Stimulated activated CD4-positive, alpha-beta T cell treated with anti-CD3 and anti-CD28 coated beads, TNF-alpha, amount 100 ng/mL, for 48 hours (primary cell): ENCODE measurements around the gene KLC1.

Experiments
- DNase-seq, 3 donors: peaks; one replicate each; pipeline ENCODE4 v3.0.0-alpha.2; 2020; ENCODE audit warnings: low read depth in 3 of 3

KLC1 gene

GRCh38 chr14:103659631-103660030 is 30.6 kb downstream of the KLC1 start:
- DNase-seq: no peak

GRCh38 chr14:103662029-103662428 is 33.0 kb downstream of the KLC1 start:
- DNase-seq: no peak

GRCh38 chr14:103662591-103662990 is 33.6 kb downstream of the KLC1 start:
- DNase-seq: no peak

DNA sequence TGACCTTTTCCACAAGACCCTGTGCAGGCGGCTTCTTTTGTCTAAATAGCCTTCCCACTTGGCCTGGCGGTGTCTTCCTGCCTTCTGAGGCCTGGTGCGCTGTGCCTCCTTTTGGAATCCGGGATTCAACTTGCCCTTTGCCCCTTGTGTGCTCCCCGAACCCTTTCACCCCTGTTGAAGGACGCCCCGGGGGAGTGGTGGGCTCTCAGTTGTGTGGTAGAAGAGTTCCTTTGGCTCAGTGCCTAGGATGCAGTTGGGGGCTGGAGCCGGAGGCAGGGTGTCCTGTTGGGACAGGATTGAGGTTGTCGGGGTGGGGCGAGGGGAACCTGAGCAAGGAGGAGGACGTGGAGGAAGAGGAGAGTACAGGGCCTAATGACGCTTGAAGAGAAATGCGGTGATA is 34.5 kb downstream of the KLC1 start:
- DNase-seq: no peak

DNA sequence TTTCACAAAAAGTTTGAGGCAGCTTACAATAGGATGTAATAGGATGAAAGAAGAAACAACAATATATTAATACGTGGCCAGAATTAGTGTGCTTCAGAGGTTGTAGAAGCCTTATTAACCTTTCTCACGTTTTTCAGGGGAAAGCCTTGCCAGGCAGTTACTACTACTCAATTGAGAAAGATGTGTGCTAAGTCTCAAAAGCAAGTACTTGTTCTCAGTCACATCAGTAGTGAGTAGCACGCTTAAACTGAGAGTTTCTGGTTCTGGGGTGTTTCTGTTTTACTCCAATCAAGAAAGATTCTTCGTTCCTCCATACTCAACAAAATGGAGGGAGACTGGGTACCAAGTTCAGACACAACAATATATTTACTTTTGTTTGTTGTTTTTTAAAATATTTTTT is 38.7 kb downstream of the KLC1 start:
- no peak for DNase-seq

- no peak for DNase-seq
Measured at GRCh38 chr14:103668117-103668516, 39.1 kb downstream of the KLC1 start.

DNA sequence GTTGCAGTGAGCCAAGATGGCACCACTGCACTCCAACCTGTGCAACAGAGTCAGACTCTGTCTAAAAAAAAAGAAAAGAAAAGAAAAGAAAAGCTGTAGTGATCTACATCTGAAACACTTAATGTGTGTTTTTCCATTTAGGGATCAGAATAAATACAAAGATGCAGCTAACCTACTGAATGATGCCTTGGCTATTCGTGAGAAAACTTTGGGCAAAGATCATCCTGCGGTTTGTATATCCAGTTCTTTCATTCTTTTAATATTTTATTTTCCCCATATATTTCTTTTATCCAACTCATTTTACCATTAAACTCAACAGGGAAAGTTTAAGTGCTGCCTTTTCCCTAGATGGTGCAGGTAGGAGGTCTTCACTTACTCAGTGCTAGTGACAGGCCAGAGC is 40.4 kb downstream of the KLC1 start:
- DNase-seq: no peak

DNA sequence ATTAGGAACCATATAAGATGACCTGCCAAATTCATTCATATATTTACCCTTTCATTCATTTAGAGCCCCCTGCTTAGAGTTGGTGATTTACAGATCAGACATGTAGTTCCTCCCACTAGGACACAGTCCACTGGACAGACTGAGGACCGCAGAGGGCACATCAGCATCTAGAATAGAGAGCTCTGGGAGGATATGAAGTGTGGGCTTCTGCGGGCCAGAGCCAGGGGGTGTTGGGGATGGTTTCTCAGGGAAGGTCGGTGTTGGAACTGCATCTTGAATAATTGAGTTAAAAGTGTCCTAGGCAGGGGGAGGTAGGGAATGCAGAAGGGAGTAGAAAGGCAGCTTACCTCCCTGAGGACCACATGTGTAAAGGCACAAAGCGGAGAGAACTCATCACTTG is 42.9 kb downstream of the KLC1 start:
- DNase-seq: no peak

GRCh38 chr14:103675957-103676356 is 46.9 kb downstream of the KLC1 start:
- no peak for DNase-seq

DNA sequence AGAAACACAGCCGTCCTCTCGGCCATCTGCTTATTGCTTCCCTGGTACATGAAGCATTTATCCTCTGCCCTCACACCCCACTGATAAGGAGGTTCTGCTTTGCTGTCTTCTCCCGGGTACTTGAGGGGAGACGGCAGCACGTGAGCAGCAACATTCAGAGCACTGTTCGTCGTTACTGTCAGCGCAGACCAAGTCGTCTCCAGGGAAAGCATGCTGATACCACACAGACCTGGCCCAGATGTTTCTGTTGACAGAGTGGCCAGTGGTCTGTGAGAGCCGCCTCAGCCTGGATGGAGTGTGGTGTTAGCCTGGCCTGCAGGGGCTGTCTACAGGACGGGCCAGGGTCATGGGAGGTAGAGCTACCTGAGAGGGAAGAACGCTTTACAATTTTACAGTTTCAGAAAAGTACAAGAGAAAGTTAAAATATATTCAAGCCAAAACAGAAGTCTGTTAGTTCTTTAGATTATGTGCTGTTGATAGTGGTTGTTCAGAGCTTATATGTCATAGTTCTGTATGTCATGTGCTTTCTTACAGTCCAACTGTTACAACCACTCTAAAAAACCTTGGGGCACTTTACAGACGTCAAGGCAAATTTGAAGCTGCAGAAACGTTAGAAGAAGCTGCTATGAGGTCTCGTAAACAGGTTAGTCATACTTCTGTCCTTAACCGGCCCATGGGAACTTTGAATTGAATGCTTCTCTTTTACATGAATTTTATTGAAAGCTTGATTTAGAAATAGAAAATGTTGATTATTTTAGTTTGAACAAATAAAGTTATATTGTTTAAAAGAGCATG is 48.1 kb downstream of the KLC1 start:
- no peak for DNase-seq

DNA sequence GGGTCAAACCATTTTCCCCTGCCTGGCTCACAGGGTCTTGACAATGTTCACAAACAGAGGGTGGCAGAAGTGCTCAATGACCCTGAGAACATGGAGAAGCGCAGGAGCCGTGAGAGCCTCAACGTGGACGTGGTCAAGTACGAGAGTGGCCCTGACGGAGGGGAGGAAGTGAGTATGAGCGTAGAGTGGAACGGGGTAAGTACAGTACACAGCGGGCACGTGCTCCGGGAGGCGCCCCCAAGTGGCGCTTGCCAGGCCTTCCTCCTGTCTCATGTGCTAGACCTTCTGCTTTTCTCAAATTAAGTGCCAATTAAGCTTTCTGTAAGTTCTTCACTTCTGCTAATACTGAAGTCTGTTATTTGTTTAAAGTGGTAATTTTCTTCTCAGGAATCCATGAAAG is 50.3 kb downstream of the KLC1 start:
- DNase-seq: peak in 2 of 3 donors; percentile 12 to 14

DNA sequence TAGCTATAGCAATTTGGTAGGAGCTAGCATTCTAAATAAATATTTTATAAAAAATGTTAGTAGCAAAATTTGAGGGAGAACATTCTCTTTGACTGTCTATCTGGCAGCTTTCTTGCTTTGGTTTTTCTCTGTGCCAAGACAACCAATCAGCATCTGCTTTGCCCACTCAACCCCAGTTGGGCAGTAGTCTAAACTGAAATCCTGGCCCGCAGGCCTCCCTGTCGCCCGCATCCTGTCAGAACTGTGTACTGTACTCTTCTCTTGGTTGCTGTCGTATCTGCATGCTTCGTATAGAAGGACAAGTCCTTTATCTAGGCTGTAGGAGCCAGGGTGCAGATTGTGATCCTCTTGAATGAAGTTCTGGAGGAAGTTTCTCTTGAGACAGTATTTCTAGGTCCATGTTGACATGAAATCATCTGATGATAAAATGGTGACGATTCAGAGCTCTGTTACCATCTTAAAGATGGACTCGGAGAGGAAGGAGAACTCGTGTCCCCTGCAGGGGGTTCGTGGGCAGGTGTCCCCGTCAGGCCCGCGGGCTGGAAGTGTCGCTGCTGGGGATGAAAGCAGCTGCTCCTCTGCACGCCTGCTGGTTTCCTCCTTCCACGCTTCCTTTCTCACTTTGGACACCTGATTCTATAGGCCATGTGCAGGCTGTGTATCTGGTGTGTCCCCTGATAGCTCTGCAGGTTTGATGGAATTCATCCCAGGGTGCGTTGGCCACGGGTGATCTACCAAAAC is 51.6 kb downstream of the KLC1 start:
- DNase-seq: no peak

DNA sequence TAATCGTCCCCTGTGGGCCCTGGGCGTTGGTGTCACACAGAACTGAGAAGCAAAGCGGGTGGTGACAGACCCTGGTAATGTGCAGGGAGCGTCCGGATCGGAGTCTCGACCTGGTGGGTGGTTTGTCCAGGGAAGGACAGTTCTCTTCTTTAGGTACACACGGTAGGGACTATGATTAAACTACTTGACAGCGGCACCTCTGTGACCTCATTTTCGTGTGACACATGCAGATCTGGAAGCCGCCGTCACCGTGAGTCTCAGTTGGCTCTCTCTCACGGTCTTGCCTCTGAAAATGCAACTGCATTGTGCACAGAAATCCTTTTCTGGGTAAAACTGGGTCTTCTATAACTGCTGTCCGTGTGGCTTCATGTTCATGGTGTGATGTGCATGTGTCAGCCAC is 54.1 kb downstream of the KLC1 start:
- no peak for DNase-seq

- DNase-seq: no peak
Measured at GRCh38 chr14:103684471-103684870, 55.5 kb downstream of the KLC1 start.

DNA sequence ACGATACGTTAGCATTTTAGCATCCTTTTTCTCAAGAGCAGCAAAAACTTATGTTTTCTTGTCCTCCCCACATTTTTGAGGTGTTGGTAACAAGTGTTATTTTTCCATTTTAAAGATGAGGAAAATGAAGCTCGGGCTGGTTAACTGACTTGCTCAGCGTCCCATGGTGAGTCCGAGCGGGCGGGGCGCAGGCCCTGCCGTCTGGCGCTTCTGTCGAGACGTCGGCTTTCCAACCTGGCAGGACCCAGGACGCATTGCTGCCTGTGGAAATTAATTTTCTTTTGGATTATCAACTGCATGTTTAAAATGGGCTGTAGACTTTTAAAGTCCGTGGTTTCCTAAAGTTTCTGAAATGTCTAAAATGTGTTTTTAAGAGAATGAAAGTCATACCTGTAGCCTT is 55.9 kb downstream of the KLC1 start:
- no peak for DNase-seq

DNA sequence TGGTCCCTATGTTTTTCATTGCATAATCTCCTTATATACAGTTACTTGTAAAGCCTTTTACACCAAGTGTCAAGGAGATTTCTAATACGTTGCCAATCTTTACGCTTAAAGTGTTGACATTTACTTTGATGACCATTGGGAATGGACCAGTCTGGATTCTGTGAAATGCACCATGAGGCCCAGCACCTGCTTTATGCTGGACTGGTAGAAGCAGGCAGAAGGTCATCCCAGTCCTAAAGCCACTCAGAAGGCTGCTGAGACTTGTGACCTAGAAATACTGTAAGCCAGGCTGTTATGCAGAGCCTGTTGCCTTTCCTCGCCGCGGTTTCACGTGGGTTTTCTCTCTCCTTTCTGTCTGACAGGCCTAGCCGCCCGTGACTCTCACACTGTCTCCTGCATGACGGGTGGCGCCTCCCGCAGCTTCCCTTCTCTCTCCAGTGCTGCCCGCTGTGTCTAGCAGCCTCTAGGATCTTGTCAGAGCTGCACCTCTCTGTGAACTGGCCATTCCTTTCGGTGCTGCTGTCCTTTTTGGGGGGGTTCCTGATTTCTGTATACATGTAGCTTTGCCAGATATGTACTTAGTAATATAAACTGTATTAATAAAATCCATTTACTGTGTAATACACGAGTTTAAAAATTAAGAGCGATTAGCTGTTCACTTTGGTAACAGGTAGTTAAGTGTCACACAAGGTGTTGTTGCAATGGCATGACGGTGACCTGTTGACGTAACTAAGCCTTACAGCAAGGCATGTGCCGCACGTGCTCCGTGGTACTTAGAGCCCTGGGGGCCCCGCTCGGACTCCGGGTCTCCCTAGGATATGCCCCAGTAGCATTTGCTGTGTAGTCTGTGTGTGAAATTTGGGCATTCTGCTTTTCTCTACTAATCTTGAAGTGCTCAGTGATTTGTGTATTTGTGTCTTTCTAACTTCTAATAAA is 56.5 kb downstream of the KLC1 start:
- DNase-seq: no peak

- DNase-seq: no peak
Measured at GRCh38 chr14:103686831-103687485, 57.9 kb downstream of the KLC1 start.

DNA sequence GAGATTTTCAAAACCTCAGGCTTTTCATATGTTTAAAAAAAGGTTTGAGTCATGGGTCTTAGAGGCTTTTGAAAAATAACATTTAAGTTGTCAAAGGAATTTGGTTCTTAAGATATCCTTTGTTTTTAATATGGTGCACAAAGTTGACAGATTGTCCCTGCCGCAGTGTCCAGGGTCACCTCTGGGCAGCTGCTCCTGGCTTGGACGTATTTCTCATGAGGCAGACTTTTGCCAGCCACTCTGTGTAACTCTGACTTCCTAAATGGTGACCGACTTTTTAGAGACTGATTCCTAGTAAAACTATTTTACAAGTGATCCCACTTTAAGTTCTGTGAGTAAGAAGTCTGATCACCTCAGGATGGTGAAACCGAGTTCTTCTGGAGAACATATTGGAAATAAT is 58.7 kb downstream of the KLC1 start:
- no peak for DNase-seq

DNA sequence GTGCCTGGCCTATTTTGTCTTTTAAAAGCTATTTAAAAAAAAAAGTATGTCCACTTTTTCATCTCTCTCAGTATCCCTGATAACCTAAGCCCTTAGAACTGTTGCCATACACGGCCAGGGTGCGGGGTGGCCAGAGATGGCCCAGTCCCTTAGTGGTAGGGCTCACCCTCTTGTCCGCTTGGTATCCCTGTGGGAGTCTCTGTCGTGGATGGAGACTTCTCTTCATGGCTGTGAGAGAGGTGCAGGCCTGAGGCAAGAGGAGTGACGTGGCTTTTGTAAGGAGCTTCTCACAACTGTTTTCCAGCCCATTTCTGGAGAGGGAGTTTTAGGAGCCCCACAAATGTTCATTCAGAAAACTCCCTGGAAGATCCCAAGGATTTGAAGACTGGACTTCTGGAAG is 59.4 kb downstream of the KLC1 start:
- no peak for DNase-seq

DNA sequence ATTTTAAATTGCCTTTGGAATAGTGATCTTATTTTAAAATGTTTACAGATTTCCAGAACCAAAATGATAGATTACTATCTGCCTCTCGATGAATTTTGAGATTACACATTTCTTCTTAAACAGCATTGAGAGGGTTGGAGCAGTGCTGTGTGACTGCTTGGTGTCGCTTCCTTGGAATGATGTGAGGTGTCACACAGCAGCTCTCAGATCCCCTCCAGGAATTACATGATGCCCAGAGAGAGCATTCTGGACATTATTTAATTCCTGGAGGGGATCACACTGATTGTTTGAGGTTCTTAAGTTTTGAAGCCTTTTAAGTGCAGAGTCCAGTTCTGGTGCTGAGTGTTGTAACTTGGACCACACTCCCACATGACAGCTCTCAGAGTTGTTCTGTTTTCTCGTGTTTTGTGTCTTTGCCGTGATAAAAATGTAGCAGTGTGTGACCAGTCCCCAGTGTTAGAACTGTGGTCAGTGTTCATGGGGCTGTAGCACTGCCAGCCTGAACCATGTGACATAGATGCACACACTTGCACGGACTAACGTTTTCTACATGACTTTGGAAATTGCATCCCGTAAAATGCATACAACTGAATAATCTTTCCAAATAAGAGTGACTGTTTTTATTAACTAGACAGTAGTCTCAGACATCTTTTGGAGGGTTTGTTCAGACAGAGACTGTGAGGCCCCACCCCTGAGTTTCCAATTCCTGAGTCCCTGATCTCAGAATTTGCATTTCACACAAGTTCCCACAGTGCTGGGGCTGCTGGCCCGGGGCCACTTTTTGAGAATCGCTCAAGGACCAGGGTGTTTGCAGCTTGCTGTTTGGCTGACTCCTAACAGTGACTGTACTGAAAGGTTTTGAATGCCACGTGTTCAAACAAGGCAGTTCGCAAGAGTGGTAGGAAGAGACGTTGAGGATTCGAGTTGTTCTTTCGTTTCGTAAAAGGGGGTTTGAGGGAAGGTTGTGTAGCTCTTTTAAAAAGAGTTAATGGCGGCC is 60.2 kb downstream of the KLC1 start:
- no peak for DNase-seq

GRCh38 chr14:103690332-103690731 is 61.3 kb downstream of the KLC1 start:
- no peak for DNase-seq
